Stimulated activated CD4-positive, alpha-beta T cell treated with anti-CD3 and anti-CD28 coated beads, Interleukin-2, amount 100 ng/mL, for 24 hours (primary cell): Measurements from ENCODE around the gene MGAT3.
A peak's percentile ranks its signal among the peaks of the same experiment; 100 is the strongest.

ENCODE experiments used
- DNase-seq, 2 donors: peaks; one replicate each; pipeline ENCODE4 v3.0.0-alpha.2; 2020

Gene MGAT3

GRCh38 chr22:39534092-39534506 is 77.3 kb downstream of the MGAT3 start:
- no peak for DNase-seq

GRCh38 chr22:39534591-39535356 is 78.0 kb downstream of the MGAT3 start:
- DNase-seq = peak; percentile 89 to 92

- no peak for DNase-seq
Observed at GRCh38 chr22:39535357-39535725, 78.5 kb downstream of the MGAT3 start.

- no peak for DNase-seq
Observed at GRCh38 chr22:39535831-39536449, 79.1 kb downstream of the MGAT3 start.

- DNase-seq = no peak
Observed at GRCh38 chr22:39536711-39537110, 79.9 kb downstream of the MGAT3 start.

GRCh38 chr22:39537975-39538374 is 81.2 kb downstream of the MGAT3 start:
- DNase-seq = no peak
